Duodenal mucosa (tissue), 2 donors: ENCODE measurements around the gene IRF5.
A peak's percentile ranks its signal among the peaks of the same experiment; 100 is the strongest.

ENCODE experiments used
- H3K27ac ChIP-seq: one replicate; pipeline ENCODE4 v1.7.0; 2013; ENCODE audit warnings: low read depth, low read length
- H3K27me3 ChIP-seq, 2 donors: one replicate each; pipeline ENCODE4 v1.7.0; 2013; ENCODE audit warnings: low read length in 2 of 2, control low read depth in 1 of 2; ENCODE audit not compliant: insufficient read depth in 2 of 2, control insufficient read depth in 1 of 2
- H3K36me3 ChIP-seq, 2 donors: one replicate each; pipeline ENCODE4 v1.7.0; 2013; ENCODE audit warnings: low read length in 2 of 2, control low read depth in 1 of 2; ENCODE audit not compliant: insufficient read depth in 2 of 2, control insufficient read depth in 1 of 2
- H3K4me1 ChIP-seq, 2 donors: one replicate each; pipeline ENCODE4 v1.7.0; 2013; ENCODE audit warnings: low read length in 2 of 2, control low read depth in 1 of 2; ENCODE audit not compliant: insufficient read depth in 2 of 2, control insufficient read depth in 1 of 2
- H3K4me3 ChIP-seq, 2 donors: one replicate each; pipeline ENCODE4 v1.7.0; 2013; ENCODE audit warnings: low read length in 2 of 2, low read depth in 1 of 2
- H3K9ac ChIP-seq, 2 donors: one replicate each; pipeline ENCODE4 v1.7.0; 2013; ENCODE audit warnings: low read length in 2 of 2, low read depth in 1 of 2
- H3K9me3 ChIP-seq, 2 donors: one replicate each; pipeline ENCODE4 v1.7.0; 2013; ENCODE audit warnings: low read length in 2 of 2, control low read depth in 1 of 2; ENCODE audit not compliant: control insufficient read depth in 1 of 2

IRF5 gene

DNA sequence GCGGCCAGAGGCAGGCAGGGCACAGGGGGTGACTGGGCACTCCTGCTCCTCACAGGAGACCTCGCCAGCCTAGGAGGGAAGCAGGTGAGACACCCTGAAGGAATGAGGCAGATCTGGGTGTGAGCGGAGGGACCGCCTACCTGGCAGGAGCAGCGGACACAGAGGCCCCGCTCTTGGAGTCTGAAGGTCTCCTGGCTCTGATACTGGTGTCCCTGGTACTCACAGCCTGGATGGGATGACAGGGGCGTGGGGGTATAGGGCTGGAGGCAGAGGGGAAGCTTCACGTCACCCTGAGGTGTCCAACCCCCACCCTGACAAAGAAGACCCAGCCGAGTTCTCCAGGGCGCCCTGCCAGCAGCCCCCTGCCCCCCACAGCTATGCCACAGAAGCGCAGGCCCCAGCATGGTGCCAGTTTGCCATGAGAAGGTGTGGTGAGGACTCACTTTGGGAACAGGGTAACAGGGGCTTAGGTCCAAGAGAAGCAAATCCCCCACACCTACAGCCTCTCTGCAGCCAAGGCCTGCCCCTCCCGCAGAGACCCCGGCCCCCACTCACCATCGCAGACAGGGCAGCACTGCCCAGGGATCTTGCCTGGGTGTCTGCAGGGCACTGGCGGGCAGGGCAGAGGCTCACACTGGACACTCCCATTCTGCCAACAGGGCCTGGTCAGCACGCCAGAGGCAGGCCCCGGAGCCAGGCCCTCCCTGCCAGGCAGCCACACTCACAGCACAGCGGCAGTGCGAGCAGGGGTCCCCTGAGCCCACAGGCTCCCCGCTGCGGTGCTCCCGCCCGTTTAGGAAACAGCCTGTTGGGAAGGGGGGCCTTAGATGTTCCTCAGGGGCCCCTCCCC, 44.3 kb upstream of the IRF5 start:
- H3K27ac ChIP-seq = no peak overlapping the region
- H3K27me3 ChIP-seq = peaks cover 4 to 8% of the 10 kb centered on the region in 2 donors

DNA sequence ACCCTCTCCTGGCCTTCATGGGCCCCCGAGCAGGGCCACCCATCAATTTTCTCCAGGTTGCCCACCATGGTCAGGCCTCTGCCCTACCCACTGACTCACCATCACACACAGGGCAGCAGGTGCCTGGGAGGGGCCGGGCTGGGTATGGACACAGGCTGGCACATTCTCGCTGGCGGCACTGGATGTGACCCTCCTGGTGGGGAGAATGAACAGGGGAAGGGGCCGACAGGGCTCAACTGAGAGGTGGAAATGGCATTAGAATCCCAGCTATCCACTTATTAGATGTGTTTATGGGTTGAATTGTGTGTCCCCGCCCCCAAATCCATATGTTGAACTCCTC, 43.7 kb upstream of the IRF5 start:
- no peaks in the 10 kb centered on the region for H3K36me3 ChIP-seq
- H3K9ac ChIP-seq = no peak overlapping the region
- H3K27ac ChIP-seq = no peak overlapping the region
- H3K4me1 ChIP-seq = peaks cover 14 to 26% of the 10 kb centered on the region in 2 donors
- H3K4me3 ChIP-seq = no peak overlapping the region
- H3K27me3 ChIP-seq = peaks cover 4 to 8% of the 10 kb centered on the region in 2 donors
- no peaks in the 10 kb centered on the region for H3K9me3 ChIP-seq

More for the DNA sequence above, 44.3 kb upstream of the IRF5 start:
- H3K9ac ChIP-seq = no peak overlapping the region
- no peaks in the 10 kb centered on the region for H3K36me3 ChIP-seq
- peaks cover 14 to 26% of the 10 kb centered on the region in 2 donors for H3K4me1 ChIP-seq
- H3K4me3 ChIP-seq = peak overlapping the region in 1 of 2 donors; percentile 11
- H3K9me3 ChIP-seq = no peaks in the 10 kb centered on the region

DNA sequence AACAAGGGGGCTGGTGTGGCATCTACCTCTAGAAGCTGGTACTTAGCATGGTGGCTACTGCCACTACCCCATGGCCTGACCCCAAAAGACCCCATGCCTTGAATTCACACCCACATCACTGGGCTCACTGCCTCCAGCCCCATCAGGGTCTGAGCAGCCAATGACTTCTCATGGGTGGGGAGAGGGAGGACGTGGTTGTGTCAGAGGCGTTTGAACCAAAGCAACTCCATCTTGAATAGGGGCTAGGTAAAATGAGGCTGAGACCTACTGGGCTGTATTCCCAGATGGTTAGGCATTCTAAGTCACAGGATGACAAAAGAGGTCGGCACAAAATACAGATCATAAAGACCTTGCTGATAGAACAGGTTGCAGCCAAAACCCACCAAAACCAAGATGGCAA, 42.4 kb upstream of the IRF5 start:
- Histone ChIP-seq H3K9me3 (no peaks in the 10 kb centered on the region), H3K4me3 (no peak overlapping the region)

GRCh38 chr7:128899392-128899791, 38.3 kb upstream of the IRF5 start:
- H3K4me1 ChIP-seq = peaks cover 0 to 3% of the 10 kb centered on the region in 2 donors
- no peaks in the 10 kb centered on the region for H3K9me3 ChIP-seq
- no peak overlapping the region for H3K27ac ChIP-seq
- H3K27me3 ChIP-seq = no peaks in the 10 kb centered on the region
- H3K36me3 ChIP-seq = no peaks in the 10 kb centered on the region
- H3K4me3 ChIP-seq = no peak overlapping the region
- no peak overlapping the region for H3K9ac ChIP-seq

More for the DNA sequence above, 42.4 kb upstream of the IRF5 start:
- peaks cover 0 to 8% of the 10 kb centered on the region in 2 donors for H3K27me3 ChIP-seq
- H3K27ac ChIP-seq = no peak overlapping the region
- H3K9ac ChIP-seq = no peak overlapping the region
- no peaks in the 10 kb centered on the region for H3K36me3 ChIP-seq
- peaks cover 14 to 26% of the 10 kb centered on the region in 2 donors for H3K4me1 ChIP-seq

DNA sequence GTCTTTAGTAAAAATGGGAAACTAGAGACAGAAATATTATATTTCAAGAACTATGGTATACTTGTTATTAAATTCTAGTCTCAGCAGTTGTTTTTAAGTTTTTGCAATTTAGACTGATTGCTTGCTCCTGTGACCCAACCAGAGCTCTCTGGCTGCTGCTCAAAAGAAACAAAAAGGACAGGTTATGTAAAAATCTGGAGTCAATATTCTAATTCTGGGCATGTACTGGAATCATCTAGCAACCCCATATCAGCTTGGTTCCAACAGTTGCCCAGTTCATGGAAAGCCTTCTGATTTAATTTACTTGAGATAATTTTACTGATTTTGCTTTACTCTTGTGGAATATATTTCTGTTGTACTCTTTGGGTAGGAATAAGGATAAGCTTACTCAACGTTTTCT, 37.5 kb upstream of the IRF5 start:
- no peak overlapping the region for H3K4me3 ChIP-seq
- H3K9me3 ChIP-seq = no peaks in the 10 kb centered on the region
- peaks cover 0 to 3% of the 10 kb centered on the region in 2 donors for H3K4me1 ChIP-seq
- no peak overlapping the region for H3K27ac ChIP-seq
- no peaks in the 10 kb centered on the region for H3K36me3 ChIP-seq
- H3K9ac ChIP-seq = no peak overlapping the region
- H3K27me3 ChIP-seq = no peaks in the 10 kb centered on the region

DNA sequence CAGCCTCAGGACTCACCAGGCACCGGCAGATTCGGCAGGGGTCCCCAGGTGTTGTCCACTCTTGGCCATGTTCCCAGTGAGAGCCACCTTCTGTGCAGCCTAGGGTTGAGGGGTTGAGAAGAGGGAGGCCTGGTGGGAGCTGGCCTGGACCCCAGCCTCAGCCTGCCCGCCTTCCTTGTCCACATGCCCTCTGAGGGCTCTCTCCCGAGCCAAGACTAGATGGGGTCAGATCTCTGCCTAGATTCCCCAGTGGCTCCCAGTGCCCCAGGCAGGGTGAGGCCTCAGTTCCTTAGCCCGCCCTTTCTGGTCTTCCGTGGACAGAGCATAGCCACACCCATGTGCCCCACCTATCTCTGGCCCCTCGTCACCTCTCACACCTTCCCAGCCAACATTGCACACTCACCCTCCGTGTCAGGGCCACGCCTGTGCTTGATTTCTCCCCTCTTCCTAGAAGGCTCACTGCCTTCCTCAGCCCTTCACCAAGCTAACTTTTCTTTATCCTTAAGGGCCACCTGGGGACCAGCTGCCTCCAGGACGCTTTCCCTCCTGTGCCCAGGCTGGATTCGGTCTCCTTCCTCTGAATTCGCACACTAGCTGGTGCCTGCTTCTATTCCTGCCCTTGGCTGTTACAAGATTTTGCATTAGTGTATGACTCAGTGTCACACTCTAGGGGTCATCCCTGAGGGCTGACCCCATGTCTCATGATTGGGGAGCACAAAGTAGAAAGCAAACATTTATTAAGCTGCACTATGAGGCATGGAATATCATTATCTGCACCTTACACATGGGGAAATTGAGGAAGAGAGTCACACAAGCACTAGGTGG, 34.8 kb upstream of the IRF5 start:
- Histone ChIP-seq H3K27ac (no peak overlapping the region), H3K4me1 (peaks cover 0 to 3% of the 10 kb centered on the region in 2 donors), H3K27me3 (no peaks in the 10 kb centered on the region), H3K36me3 (no peaks in the 10 kb centered on the region), H3K4me3 (no peak overlapping the region), H3K9ac (no peak overlapping the region), H3K9me3 (no peaks in the 10 kb centered on the region)

DNA sequence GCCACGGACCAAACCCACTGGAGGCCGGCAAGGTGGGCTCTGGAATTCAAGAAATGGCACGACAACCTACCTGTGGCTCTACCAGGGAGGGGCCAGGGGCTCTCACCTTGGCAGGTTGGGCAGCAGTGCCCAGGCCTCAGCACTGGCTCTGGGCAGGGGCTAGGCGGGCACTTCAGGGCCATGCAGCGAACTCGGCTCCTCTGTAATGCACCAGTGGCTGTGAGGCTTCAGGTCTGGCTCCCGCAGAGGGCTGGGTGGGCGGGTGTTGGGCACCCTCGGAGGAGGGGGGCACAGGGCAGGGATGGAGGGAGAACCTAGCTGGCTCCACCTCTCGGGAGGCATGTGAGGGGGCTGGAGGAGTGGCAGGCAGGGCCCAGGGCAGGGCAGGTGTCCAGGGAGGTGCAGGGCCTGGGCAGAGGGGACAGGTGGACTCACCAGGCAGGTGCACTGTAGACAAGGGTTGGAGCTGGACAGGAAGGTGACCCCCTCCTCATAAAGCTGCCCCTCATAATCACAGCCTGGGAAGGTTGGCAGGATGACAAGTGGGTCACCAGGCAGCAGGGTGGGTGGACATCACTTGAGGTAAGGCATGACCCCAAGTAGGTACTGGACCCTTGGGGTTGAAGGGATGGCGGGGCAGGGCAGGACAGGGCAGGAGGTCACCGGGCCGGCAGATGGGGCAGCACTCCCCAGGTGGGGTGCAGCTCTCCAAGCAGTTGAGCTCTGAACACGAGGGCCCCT, 33.9 kb upstream of the IRF5 start:
- no peaks in the 10 kb centered on the region for H3K36me3 ChIP-seq
- peaks cover under 1 to 2% of the 10 kb centered on the region in 2 donors for H3K27me3 ChIP-seq
- H3K27ac ChIP-seq = no peak overlapping the region
- H3K9ac ChIP-seq = no peak overlapping the region
- no peaks in the 10 kb centered on the region for H3K9me3 ChIP-seq
- H3K4me3 ChIP-seq = no peak overlapping the region
- H3K4me1 ChIP-seq = peaks cover 0 to 3% of the 10 kb centered on the region in 2 donors

GRCh38 chr7:128904381-128905197, 33.1 kb upstream of the IRF5 start:
- no peak overlapping the region for H3K9ac ChIP-seq
- no peak overlapping the region for H3K4me3 ChIP-seq
- peaks cover 1 to 5% of the 10 kb centered on the region in 2 donors for H3K4me1 ChIP-seq
- H3K9me3 ChIP-seq = no peaks in the 10 kb centered on the region
- no peaks in the 10 kb centered on the region for H3K36me3 ChIP-seq
- H3K27me3 ChIP-seq = peaks cover 8 to 10% of the 10 kb centered on the region in 2 donors
- no peak overlapping the region for H3K27ac ChIP-seq

DNA sequence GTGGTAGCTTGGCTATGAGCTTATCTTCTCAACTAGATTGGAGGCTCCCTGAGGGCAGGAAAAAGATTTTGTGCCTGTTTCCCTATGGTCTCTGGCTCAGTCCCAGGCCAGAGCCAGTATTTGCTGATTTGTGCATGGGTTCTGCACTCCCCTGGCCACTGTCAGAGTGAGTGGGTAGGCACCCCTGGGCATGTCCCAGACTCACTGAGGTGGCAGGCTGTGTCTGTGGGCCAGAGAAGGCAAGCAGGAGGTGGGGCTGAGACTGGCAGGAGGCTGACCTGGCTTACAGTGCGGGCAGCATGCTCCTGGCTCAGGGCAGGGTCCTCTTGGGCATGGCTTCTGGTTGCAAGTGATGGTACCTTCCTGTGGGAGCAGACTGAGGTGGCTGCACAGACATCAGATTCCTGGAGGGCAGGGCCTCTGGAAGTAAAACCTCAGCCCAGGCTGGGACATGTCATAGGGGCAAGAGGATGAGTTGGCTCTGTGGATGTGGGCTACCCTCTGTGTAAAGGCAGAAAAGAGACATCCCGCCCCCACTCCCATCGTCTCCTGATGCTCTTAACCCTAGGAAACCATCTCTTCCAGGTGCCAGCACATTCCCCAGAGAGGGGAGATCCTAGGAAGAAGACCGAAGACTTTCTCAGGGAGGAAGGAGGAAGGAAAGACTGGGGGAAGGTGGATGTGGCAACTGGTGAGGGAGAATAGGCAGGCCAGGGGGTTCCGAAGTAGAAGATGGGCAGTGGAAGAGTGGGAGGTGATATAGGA, 31.5 kb upstream of the IRF5 start:
- Histone ChIP-seq H3K27me3 (peaks cover 19 to 22% of the 10 kb centered on the region in 2 donors), H3K36me3 (no peaks in the 10 kb centered on the region), H3K27ac (no peak overlapping the region)

More for the DNA sequence above, 31.5 kb upstream of the IRF5 start:
- Histone ChIP-seq H3K9me3 (no peaks in the 10 kb centered on the region), H3K9ac (no peak overlapping the region), H3K4me3 (no peak overlapping the region), H3K4me1 (peaks cover 9 to 10% of the 10 kb centered on the region in 2 donors)
